Astrocyte (in vitro differentiated cells and primary cell): ENCODE measurements around the gene ATF6B. TPM values are rescaled to one million over a fixed set of nuclear protein-coding genes. Genes with fewer than 3 reads are reported as not detected.

Experiments
- DNase-seq: peaks from one replicate; pipeline ENCODE4 v3.0.0-alpha.2; 2010; ENCODE audit warnings: low read depth
- FAIRE-seq: peaks from 2 replicates; lab custom pipeline; 2011; peaks lifted over from hg19 to GRCh38; lab: Jason Lieb, UNC
- H2AFZ ChIP-seq: 2 replicates; pipeline ENCODE4 v1.6.0; 2012; ENCODE audit warnings: low read depth, low read length, inconsistent platforms
- H3K27ac ChIP-seq: 2 replicates; pipeline ENCODE4 v1.5.1; 2011; ENCODE audit warnings: low read depth, low read length, inconsistent platforms
- H3K27me3 ChIP-seq: 2 replicates; pipeline ENCODE4 v1.6.0; 2011; ENCODE audit warnings: low read length, inconsistent platforms; ENCODE audit not compliant: insufficient read depth
- H3K36me3 ChIP-seq: 2 replicates; pipeline ENCODE4 v1.5.1; 2011; ENCODE audit warnings: low read length, inconsistent platforms; ENCODE audit not compliant: insufficient read depth
- H3K4me1 ChIP-seq: 2 replicates; pipeline ENCODE4 v1.5.1; 2011; ENCODE audit warnings: low read length, inconsistent platforms; ENCODE audit not compliant: insufficient read depth
- H3K4me2 ChIP-seq: 2 replicates; pipeline ENCODE4 v1.6.0; 2012; ENCODE audit warnings: low read length, inconsistent platforms
- H3K4me3 ChIP-seq: 2 replicates; pipeline ENCODE4 v1.5.1; 2011; ENCODE audit warnings: low read depth, mild to moderate bottlenecking, low read length, inconsistent platforms; ENCODE audit not compliant: insufficient read depth
- H3K79me2 ChIP-seq: 2 replicates; pipeline ENCODE4 v1.6.0; 2012; ENCODE audit warnings: mild to moderate bottlenecking, low read length, inconsistent platforms; ENCODE audit not compliant: insufficient read depth
- H3K9ac ChIP-seq: 2 replicates; pipeline ENCODE4 v1.6.0; 2012; ENCODE audit warnings: mild to moderate bottlenecking, low read length, inconsistent platforms
- H3K9me3 ChIP-seq: 2 replicates; pipeline ENCODE4 v1.5.1; 2012; ENCODE audit warnings: low read depth, mild to moderate bottlenecking, low read length, inconsistent platforms; ENCODE audit not compliant: insufficient read depth
- H4K20me1 ChIP-seq: 2 replicates; pipeline ENCODE4 v1.6.0; 2012; ENCODE audit warnings: low read length, inconsistent platforms; ENCODE audit not compliant: insufficient read depth
- H3K27ac Mint-ChIP-seq: one replicate; pipeline ENCODE4 v1.8.0; 2021; ENCODE audit warnings: mild to moderate bottlenecking, mixed read lengths; ENCODE audit not compliant: unreplicated experiment
- H3K27me3 Mint-ChIP-seq: one replicate; pipeline ENCODE4 v1.8.0; 2021; ENCODE audit warnings: low read depth, mixed read lengths; ENCODE audit not compliant: unreplicated experiment
- H3K36me3 Mint-ChIP-seq: one replicate; pipeline ENCODE4 v1.8.0; 2021; ENCODE audit warnings: low read depth, mixed read lengths; ENCODE audit not compliant: unreplicated experiment
- H3K4me1 Mint-ChIP-seq: one replicate; pipeline ENCODE4 v1.8.0; 2021; ENCODE audit warnings: low read depth, mixed read lengths; ENCODE audit not compliant: unreplicated experiment
- H3K4me3 Mint-ChIP-seq: one replicate; pipeline ENCODE4 v1.8.0; 2021; ENCODE audit warnings: mild to moderate bottlenecking, moderate library complexity, mixed read lengths; ENCODE audit not compliant: unreplicated experiment
- H3K9me3 Mint-ChIP-seq: one replicate; pipeline ENCODE4 v1.8.0; 2021; ENCODE audit warnings: mild to moderate bottlenecking, mixed read lengths; ENCODE audit not compliant: unreplicated experiment
- CTCF ChIP-seq: IDR thresholded peaks from 2 replicates; pipeline ENCODE4 v1.5.1; 2011; ENCODE audit warnings: low read depth, mild to moderate bottlenecking, inconsistent platforms, low read length, moderate library complexity; ENCODE audit not compliant: insufficient read depth
- EZH2 ChIP-seq: IDR thresholded peaks from 2 replicates; pipeline ENCODE4 v1.6.1; 2012; ENCODE audit warnings: mild to moderate bottlenecking, low read length, inconsistent platforms; ENCODE audit not compliant: insufficient read depth
- total RNA-seq: library from RNA; stranded (reverse); gene quantifications from 2 replicates; pipeline ENCODE4 v1.2.1, GENCODE V29; 2021

Gene ATF6B
- total RNA-seq, 1 donor from 2014 or later, result 68.7 TPM

GRCh38 chr6:32171234-32171633 lies 43.2 kb upstream of the ATF6B start:
- Histone ChIP-seq H3K9me3 (no peaks in the 10 kb centered on the region), H3K27me3 (no peaks in the 10 kb centered on the region), H3K4me1 (peaks cover 26% of the 10 kb centered on the region), H3K9ac (no peak overlapping the region), H3K4me2 (no peak overlapping the region), H4K20me1 (peaks cover 36% of the 10 kb centered on the region), H3K36me3 (peaks cover 12% of the 10 kb centered on the region), H3K4me3 (no peak overlapping the region), H3K27ac (no peak overlapping the region), H3K79me2 (peaks cover 40% of the 10 kb centered on the region), H2AFZ (no peak overlapping the region)
- FAIRE-seq, result no peak
- Mint-ChIP-seq H3K27ac (no peak overlapping the region), H3K27me3 (no peaks in the 10 kb centered on the region), H3K9me3 (no peaks in the 10 kb centered on the region), H3K4me3 (no peak overlapping the region), H3K36me3 (peaks cover 27% of the 10 kb centered on the region), H3K4me1 (peaks cover 32% of the 10 kb centered on the region)
- no peak for DNase-seq
- TF ChIP-seq CTCF (no peak), EZH2 (no peak)

GRCh38 chr6:32170294-32170693 lies 42.2 kb upstream of the ATF6B start:
- Mint-ChIP-seq H3K4me3 (no peak overlapping the region), H3K36me3 (peaks cover 30% of the 10 kb centered on the region), H3K9me3 (peaks cover 2% of the 10 kb centered on the region), H3K27ac (no peak overlapping the region), H3K4me1 (peaks cover 30% of the 10 kb centered on the region), H3K27me3 (no peaks in the 10 kb centered on the region)
- no peak overlapping the region for H3K4me3 ChIP-seq
- H3K36me3 ChIP-seq, result peaks cover 12% of the 10 kb centered on the region
- TF ChIP-seq EZH2 (no peak), CTCF (no peak)
- H4K20me1 ChIP-seq, result peaks cover 36% of the 10 kb centered on the region
- H3K9ac ChIP-seq, result no peak overlapping the region
- no peak overlapping the region for H3K4me2 ChIP-seq
- no peak overlapping the region for H2AFZ ChIP-seq
- no peaks in the 10 kb centered on the region for H3K9me3 ChIP-seq
- H3K4me1 ChIP-seq, result peaks cover 23% of the 10 kb centered on the region
- H3K27ac ChIP-seq, result no peak overlapping the region
- FAIRE-seq (no peak), DNase-seq (no peak)
- H3K27me3 ChIP-seq, result no peaks in the 10 kb centered on the region
- H3K79me2 ChIP-seq, result peaks cover 34% of the 10 kb centered on the region

- H4K20me1 ChIP-seq, result peaks cover 25% of the 10 kb centered on the region
- H3K36me3 ChIP-seq, result peaks cover 12% of the 10 kb centered on the region
- Mint-ChIP-seq H3K27ac (no peak overlapping the region), H3K36me3 (peaks cover 33% of the 10 kb centered on the region), H3K4me3 (peak overlapping the region; percentile 64), H3K27me3 (no peaks in the 10 kb centered on the region), H3K4me1 (peaks cover 26% of the 10 kb centered on the region), H3K9me3 (peaks cover 2% of the 10 kb centered on the region)
- no peaks in the 10 kb centered on the region for H3K9me3 ChIP-seq
- no peak overlapping the region for H3K9ac ChIP-seq
- no peak overlapping the region for H3K4me2 ChIP-seq
- DNase-seq (no peak), FAIRE-seq (no peak)
- no peak overlapping the region for H3K4me3 ChIP-seq
- no peak overlapping the region for H2AFZ ChIP-seq
- peaks cover 21% of the 10 kb centered on the region for H3K79me2 ChIP-seq
- H3K27ac ChIP-seq, result no peak overlapping the region
- H3K4me1 ChIP-seq, result peaks cover 13% of the 10 kb centered on the region
- TF ChIP-seq CTCF (no peak), EZH2 (no peak)
- H3K27me3 ChIP-seq, result no peaks in the 10 kb centered on the region
Observed at GRCh38 chr6:32168807-32169591, 41.0 kb upstream of the ATF6B start.
